Embryonic facial prominence (tissue), 1 donor: ENCODE results near the gene MAP3K15.
"Not testable (repeated sequence)": the region's sequence is repeated elsewhere in the genome, so short reads cannot be mapped to it uniquely, and the experiment has no call there.

Experiments
- DNase-seq: peaks from one replicate; pipeline ENCODE4 v3.0.0-alpha.2; 2016; ENCODE audit errors: extremely low spot score

Gene MAP3K15

GRCh38 chrX:19532709-19533108 is 17.4 kb upstream of the MAP3K15 start:
- no peak for DNase-seq

DNA sequence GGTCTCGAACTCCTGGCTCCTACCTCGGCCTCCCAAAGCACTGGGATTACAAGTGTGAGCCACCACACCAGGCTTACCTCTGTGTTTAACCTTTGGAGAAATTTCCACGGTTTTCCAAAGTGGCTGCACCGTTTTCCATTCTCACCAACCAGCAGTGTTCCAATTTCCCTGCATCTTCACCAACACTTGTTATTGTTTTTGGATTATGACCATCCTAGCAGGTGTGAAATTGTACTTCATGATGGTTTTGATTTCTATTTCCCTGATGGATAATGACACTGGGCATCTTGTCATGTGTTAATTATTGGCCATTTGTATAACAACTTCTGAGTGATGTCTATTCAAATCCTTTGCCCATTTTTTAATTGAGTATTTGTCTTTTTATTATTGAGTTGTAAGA is 2.7 kb upstream of the MAP3K15 start:
- no peak for DNase-seq

DNA sequence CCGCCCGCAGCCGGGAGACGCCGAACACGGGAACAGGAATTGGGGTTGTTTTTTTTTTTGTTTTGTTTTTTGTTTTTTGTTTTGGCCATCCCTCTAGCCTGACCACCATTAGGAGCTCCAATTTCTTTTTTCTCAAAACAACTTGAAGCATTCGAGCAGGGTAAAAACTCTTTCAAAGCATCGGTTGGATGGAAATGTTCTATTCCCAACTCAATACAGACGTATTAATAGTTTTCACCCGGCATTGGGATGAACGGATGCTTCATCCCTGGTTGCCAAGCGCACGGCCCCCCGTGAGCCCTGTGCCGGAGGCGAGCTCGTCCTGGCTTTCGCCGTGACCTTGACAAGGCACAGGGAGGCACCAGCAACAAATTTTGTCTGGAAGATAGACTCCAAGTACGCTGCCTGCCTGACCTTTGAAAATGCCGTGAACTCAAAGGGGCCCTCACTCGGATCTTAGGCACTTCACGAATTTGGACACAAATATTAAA is 352 bp upstream of the MAP3K15 start:
- no peak for DNase-seq

GRCh38 chrX:19513383-19513782 is 1.9 kb downstream of the MAP3K15 start:
- no peak for DNase-seq

GRCh38 chrX:19512961-19513360 is 2.3 kb downstream of the MAP3K15 start:
- DNase-seq: no peak

- no peak for DNase-seq
Measured at GRCh38 chrX:19512359-19512758, 2.9 kb downstream of the MAP3K15 start.

DNA sequence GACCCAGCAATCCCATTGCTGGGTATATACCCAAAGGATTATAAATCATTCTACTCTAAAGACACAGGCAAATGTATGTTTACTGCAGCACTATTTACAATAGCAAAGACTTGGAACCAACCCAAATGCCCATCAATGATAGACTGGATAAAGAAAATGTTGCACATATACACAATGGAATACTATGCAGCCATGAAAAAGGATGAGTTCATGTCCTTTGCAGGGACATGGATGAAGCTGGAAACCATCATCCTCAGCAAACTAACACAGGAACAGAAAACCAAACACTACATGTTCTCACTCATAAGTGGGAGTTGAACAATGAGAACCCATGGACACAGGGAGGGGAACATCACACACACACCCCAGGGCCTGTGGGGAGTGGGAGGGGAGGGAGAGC is 3.5 kb downstream of the MAP3K15 start:
- DNase-seq: not testable (repeated sequence)

GRCh38 chrX:19496711-19497110 is 18.6 kb downstream of the MAP3K15 start:
- DNase-seq: no peak

- DNase-seq: no peak
Measured at GRCh38 chrX:19487520-19488200, 27.6 kb downstream of the MAP3K15 start.

DNA sequence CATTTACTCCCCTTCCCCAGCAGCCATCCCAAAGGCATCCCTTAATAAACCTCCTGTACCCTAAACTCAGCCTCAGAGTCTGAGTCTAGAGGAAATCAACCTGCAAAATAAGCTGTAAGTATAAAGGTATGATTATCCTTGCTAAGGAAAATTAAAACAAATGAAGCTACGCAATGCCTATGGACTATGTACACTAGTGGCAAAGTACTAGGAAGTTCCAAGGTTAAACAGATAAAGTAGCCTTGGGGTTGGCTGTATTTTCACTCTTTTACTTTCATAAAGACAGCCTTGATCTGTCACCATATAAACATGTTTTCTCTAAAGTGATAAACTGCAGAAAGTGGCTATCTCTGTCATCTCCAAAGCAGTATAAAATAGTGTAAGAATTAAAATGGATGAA is 35.9 kb downstream of the MAP3K15 start:
- no peak for DNase-seq

GRCh38 chrX:19468383-19468782 is 46.9 kb downstream of the MAP3K15 start:
- not testable (repeated sequence) for DNase-seq

DNA sequence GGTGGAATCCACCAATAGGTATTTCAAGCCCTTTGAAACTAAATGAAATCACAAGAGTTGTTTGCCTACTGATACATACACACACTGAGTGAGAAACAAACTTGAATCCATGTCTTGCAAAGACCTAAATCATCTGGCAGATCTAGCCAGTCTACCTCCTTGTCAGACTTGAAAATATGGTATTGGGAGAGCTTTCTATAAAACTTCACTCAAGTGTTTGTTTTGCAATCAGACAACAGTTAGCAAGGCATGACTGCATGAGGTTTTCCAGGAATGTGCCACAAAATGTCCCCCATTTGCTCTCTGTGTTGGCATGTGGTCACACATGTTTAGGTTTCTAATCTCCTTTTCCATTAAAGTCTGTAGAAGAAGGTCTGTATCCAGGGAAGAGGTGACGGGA is 52.4 kb downstream of the MAP3K15 start:
- DNase-seq: no peak

DNA sequence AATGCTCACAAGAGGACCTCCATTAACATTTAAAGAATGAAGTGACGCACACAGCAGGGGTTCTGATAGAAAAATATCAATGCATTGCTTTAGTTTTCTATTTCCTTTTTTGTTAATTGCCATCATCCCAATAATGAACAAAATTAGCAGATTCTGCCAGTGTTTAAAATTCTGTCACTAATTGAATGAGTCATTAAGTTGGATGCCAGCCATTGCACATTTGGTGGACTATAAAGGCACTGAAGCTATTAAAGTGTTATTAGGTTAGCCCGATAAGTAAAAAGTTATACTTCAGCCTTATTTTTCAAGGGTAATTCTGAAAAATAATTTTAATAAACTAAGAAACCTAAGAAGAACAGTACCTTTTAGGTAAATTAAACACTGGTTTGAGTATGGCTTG is 53.1 kb downstream of the MAP3K15 start:
- no peak for DNase-seq

DNA sequence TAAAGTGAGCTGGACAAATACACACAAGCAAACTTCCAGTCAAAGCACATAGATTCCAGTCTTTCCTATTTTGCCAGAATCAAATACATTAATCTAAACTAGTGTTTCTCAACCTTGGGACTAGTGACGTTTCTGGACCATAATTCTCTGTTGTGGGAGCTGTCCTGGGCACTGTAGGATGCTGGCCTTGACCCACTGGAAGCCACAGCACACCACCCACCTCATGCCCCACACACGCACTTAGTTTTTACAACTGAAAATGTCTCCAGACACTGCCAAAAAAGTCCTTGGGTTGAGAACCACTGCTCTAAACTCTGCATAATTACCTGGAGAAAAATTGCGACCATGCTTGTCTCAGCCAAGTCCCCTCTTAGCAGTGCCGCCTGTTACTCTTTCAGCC is 57.6 kb downstream of the MAP3K15 start:
- DNase-seq: no peak

GRCh38 chrX:19448077-19448476 is 67.2 kb downstream of the MAP3K15 start:
- no peak for DNase-seq

GRCh38 chrX:19446397-19446796 is 68.9 kb downstream of the MAP3K15 start:
- DNase-seq: no peak

DNA sequence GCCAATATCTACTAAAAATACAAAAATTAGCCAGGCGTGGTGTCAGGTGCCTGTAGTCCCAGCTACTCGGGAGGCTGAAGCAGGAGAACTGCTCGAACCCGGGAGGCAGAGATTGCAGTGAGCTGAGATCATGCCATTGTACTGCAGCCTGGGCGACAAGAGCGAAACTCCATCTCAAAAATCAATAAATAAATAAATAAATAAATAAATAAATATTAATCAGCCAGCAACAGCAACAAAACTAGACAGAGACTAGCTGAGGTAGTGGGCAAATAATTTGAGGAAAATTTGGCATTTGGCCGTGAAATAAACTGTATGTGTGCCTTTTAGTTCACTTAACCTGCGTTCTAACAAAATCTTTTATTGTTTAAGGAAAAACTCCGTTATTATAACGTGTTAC is 69.5 kb downstream of the MAP3K15 start:
- not testable (repeated sequence) for DNase-seq

GRCh38 chrX:19443869-19444526 is 71.3 kb downstream of the MAP3K15 start:
- no peak for DNase-seq

DNA sequence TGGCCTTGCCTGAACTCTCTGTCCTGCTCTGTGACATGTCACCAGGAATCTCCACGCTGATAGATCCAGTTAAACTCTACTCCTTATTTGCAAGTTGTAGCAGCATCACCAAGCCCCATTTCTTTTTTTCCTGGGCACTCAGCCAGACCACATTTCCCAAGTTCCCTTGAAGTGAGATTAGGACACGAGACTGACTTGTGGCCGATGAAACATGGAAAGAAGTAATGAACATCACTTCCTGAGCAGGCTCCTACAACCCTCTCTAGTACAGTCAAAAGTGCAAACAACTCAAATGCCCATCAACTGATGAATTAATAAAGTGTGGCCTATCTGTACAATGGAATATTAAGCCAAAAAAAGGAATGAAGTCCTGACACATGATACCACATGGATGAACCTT is 74.6 kb downstream of the MAP3K15 start:
- DNase-seq: no peak

DNA sequence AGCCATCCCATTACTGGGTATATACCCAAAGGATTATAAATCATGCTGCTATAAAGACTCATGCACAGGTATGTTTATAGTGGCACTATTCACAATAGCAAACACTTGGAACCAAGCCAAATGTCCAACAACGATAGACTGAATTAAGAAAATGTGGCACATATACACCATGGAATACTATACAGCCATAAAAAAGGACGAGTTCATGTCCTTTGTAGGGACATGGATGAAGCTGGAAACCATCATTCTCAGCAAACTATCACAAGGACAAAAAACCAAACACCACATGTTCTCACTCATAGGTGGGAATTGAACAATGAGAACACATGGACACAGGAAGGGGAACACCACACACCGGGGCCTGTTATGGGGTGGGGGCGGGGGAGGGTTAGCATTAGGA is 92.6 kb downstream of the MAP3K15 start:
- not testable (repeated sequence) for DNase-seq

DNA sequence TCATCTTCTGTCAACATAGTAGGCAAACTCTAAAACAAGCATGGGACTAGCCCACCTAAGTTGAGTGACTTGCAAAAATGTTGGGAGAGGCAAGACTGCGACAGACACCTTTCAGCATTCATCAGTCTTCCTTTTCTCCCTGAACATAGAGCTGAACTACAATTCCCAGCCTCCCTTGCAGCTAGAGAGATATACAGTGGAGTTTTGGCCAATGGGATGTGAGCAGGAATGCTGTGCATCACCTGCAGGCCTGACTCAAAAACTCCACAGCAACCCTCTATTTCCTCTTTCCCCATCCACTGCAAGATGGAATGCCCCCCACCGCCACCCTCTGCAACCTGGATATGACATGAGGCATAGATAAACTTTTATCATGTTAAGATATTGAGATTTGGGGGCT is 105.0 kb downstream of the MAP3K15 start:
- DNase-seq: no peak

DNA sequence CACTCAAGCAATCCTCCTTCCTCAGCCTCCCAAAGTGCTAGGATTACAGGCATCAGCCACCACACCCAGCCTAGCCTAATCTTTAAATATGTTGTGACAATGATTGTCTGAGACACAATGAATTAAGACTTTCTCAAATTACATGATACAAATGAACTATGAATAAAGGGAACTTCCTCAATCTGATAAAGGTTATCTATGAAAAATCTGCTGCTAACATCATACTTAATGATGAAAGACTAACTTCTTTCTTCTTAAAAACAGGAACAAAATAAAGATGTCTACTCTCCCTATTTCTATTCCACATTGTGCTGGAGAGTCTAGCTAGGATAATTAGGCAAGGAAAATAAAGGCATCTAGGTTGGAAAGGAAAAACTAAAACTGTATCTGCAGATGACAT is 111.6 kb downstream of the MAP3K15 start:
- DNase-seq: no peak

DNA sequence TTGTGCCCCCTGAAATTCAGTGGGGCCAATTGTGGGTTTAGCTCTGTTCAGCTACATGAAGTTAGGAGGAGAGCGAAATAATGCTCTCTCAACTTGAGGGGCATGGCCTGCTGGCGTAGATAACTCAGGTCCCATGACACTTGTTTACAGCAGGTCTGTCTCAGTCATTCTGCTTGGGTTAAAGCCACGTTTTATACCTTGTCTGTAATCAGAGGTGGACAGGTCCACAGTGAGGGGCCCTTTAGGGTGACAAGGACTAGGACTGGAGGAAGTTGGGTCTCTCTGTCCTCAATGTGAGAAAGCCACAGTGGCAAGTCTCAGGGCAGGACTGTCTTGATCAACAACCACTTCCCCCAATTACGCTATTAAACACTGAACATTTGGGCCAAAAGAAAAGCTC is 122.6 kb downstream of the MAP3K15 start:
- DNase-seq: no peak

DNA sequence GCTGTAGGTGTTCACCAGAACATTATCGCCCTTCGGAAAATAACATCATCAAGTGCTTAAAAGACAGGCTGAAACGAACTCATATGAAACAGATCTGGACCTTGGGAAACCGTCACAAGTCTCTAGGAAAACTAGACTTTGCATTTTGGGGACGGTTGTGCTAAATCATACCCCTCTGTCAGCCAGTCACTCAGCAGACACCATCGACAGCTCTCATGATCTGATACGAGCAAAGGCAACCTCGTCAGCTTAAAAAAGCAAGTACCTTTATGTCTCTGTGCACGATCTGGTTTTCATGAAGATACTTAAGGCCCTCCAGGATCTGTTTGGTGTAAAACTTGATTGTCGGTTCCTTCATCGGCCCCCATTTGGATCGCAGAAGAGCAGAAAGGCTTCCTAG is 123.2 kb downstream of the MAP3K15 start:
- DNase-seq: no peak
